SK-N-SH (cell line): Measurements from ENCODE around the gene SHISAL1. TPM values are rescaled to one million over a fixed set of nuclear protein-coding genes. Genes with fewer than 3 reads are reported as not detected.

ENCODE experiments used
- CTCF ChIA-PET: fragments of 300-600, 350-600 bp; formaldehyde crosslinking; extraction: SDS; loops from one replicate; lab custom pipeline; 2021; lab: Yijun Ruan, JAX
- POLR2A ChIA-PET: fragments of 350-600 bp; sonication (Branson Sonifier 250); formaldehyde crosslinking; extraction: SDS; loops from one replicate; lab custom pipeline; 2020; ENCODE audit warnings: antibody characterized with exemption, inconsistent platforms; lab: Yijun Ruan, JAX
- DNase-seq: peaks from one replicate; pipeline ENCODE4 v3.0.0; 2012
- H2AFZ ChIP-seq: fragments of 200-600 bp; sonication (generic); 2 replicates; pipeline ENCODE4 v1.8.1; 2016; ENCODE audit warnings: antibody characterized with exemption, mild to moderate bottlenecking, low read depth
- H3F3A ChIP-seq: fragments of 200-600 bp; sonication (generic); replicated peaks from 2 replicates; pipeline ENCODE3; 2016; ENCODE audit warnings: antibody characterized with exemption, mild to moderate bottlenecking; ENCODE audit not compliant: insufficient read depth
- H3K27ac ChIP-seq, 2 experiments: fragments of 200-500 bp in 1 of 2; fragments of 200-600 bp in 1 of 2; sonication (Bioruptor generic) in 1 of 2; sonication (generic), shearing (Covaris generic) in 1 of 2; 2 replicates each; pipeline versions ENCODE4 v1.5.1 to v1.6.1; 2014 to 2016; ENCODE audit warnings: low read depth in 2 of 2, inconsistent platforms in 1 of 2, low read length in 1 of 2, mild to moderate bottlenecking in 1 of 2, mixed read lengths in 1 of 2
- H3K27me3 ChIP-seq: fragments of 200-600 bp; sonication (generic), shearing (Covaris generic); 2 replicates; pipeline ENCODE4 v1.6.1; 2016; ENCODE audit warnings: mixed run types; ENCODE audit not compliant: insufficient read depth
- H3K36me3 ChIP-seq, 2 experiments: fragments of 200-500 bp in 1 of 2; fragments of 200-600 bp in 1 of 2; sonication (Bioruptor generic) in 1 of 2; sonication (generic) in 1 of 2; replicated peaks in 1 of 2; 2 replicates each; pipeline versions ENCODE3 to v1.5.1; 2014 to 2016; ENCODE audit warnings: low read length in 1 of 2, mild to moderate bottlenecking in 1 of 2; ENCODE audit not compliant: insufficient read depth in 2 of 2, control insufficient read depth in 1 of 2
- H3K4me1 ChIP-seq, 2 experiments: fragments of 200-500 bp in 1 of 2; fragments of 200-600 bp in 1 of 2; sonication (Bioruptor generic) in 1 of 2; sonication (generic), shearing (Covaris generic) in 1 of 2; 2 replicates each; pipeline versions ENCODE4 v1.5.1 to v1.6.1; 2014 to 2016; ENCODE audit warnings: low read depth in 1 of 2, low read length in 1 of 2, mixed run types in 1 of 2; ENCODE audit not compliant: insufficient read depth in 2 of 2, control insufficient read depth in 1 of 2
- H3K4me2 ChIP-seq: fragments of 200-600 bp; sonication (generic), shearing (Covaris generic); 2 replicates; pipeline ENCODE4 v1.6.1; 2017; ENCODE audit warnings: mixed run types
- H3K4me3 ChIP-seq, 2 experiments: fragments of 200-500 bp in 1 of 2; fragments of 200-600 bp in 1 of 2; sonication (Bioruptor generic) in 1 of 2; sonication (generic), shearing (Covaris generic) in 1 of 2; 2 replicates each; pipeline versions ENCODE4 v1.5.1 to v1.8.1; 2014 to 2016; ENCODE audit warnings: low read depth in 2 of 2, inconsistent platforms in 1 of 2, low read length in 1 of 2, mild to moderate bottlenecking in 1 of 2, mixed read lengths in 1 of 2, moderate library complexity in 1 of 2
- H3K79me2 ChIP-seq: fragments of 200-600 bp; sonication (generic); 2 replicates; pipeline ENCODE4 v1.8.1; 2017; ENCODE audit warnings: mild to moderate bottlenecking; ENCODE audit not compliant: insufficient read depth
- H3K9ac ChIP-seq: fragments of 200-600 bp; sonication (generic); 2 replicates; pipeline ENCODE4 v1.6.1; 2017; ENCODE audit warnings: mixed run types
- H3K9me2 ChIP-seq: fragments of 200-600 bp; sonication (generic); 2 replicates; pipeline ENCODE4 v1.6.1; 2017; ENCODE audit warnings: mixed run types
- H3K9me3 ChIP-seq: fragments of 200-600 bp; sonication (generic); 2 replicates; pipeline ENCODE4 v1.6.1; 2017; ENCODE audit warnings: mixed run types, mild to moderate bottlenecking, moderate library complexity
- H4K20me1 ChIP-seq: fragments of 200-600 bp; sonication (generic); 2 replicates; pipeline ENCODE4 v1.6.1; 2017; ENCODE audit warnings: mild to moderate bottlenecking, mixed run types; ENCODE audit not compliant: insufficient read depth
- CHD2 ChIP-seq: fragments of 150-350 bp; IDR thresholded peaks from 2 replicates; pipeline ENCODE4 v1.6.1; 2018; ENCODE audit warnings: low read length; ENCODE audit not compliant: partially characterized antibody
- CTCF ChIP-seq: fragments of 200-600 bp; sonication (generic); IDR thresholded peaks from 2 replicates; pipeline ENCODE4 v1.6.1; 2017; ENCODE audit warnings: antibody characterized with exemption, mild to moderate bottlenecking, moderate library complexity
- EZH2phosphoT487 ChIP-seq: fragments of 200-600 bp; sonication (generic); IDR thresholded peaks from 2 replicates; pipeline ENCODE4 v1.6.1; 2017; ENCODE audit warnings: low read depth, mixed run types, mild to moderate bottlenecking, antibody characterized with exemption, moderate library complexity, borderline replicate concordance
- MAX ChIP-seq: IDR thresholded peaks from 2 replicates; pipeline ENCODE4 v1.4.0; 2012; ENCODE audit warnings: low read depth
- MEF2A ChIP-seq: IDR thresholded peaks from 2 replicates; pipeline ENCODE4 v1.4.0; 2012; ENCODE audit warnings: low read depth, borderline replicate concordance
- MXI1 ChIP-seq: IDR thresholded peaks from 2 replicates; pipeline ENCODE4 v1.6.1; 2012; ENCODE audit warnings: mild to moderate bottlenecking, low read depth, low read length, improper control_type of control experiment
- NFIC ChIP-seq: IDR thresholded peaks from 2 replicates; pipeline ENCODE4 v1.4.0; 2012; ENCODE audit warnings: borderline replicate concordance
- RAD21 ChIP-seq: IDR thresholded peaks from 2 replicates; pipeline ENCODE4 v1.6.1; 2012; ENCODE audit warnings: mild to moderate bottlenecking, low read length
- RCOR1 ChIP-seq: fragments of 150-350 bp; IDR thresholded peaks from 2 replicates; pipeline ENCODE4 v1.6.1; 2017; ENCODE audit warnings: antibody characterized with exemption, low read length
- RFX5 ChIP-seq: IDR thresholded peaks from 2 replicates; pipeline ENCODE4 v1.6.1; 2012; ENCODE audit warnings: mild to moderate bottlenecking, improper control_type of control experiment, low read length
- RXRA ChIP-seq: IDR thresholded peaks from 2 replicates; pipeline ENCODE4 v1.4.0; 2012; ENCODE audit warnings: low read depth, mild to moderate bottlenecking, borderline replicate concordance
- SIN3A ChIP-seq: IDR thresholded peaks from 2 replicates; pipeline ENCODE4 v1.6.1; 2012; ENCODE audit warnings: low read depth, mild to moderate bottlenecking, low read length, moderate library complexity, borderline replicate concordance
- SMC3 ChIP-seq: IDR thresholded peaks from 2 replicates; pipeline ENCODE4 v1.6.1; 2012; ENCODE audit warnings: low read depth, low read length, improper control_type of control experiment
- TEAD4 ChIP-seq: IDR thresholded peaks from 2 replicates; pipeline ENCODE4 v1.4.0; 2012; ENCODE audit warnings: mild to moderate bottlenecking, borderline replicate concordance; ENCODE audit not compliant: insufficient read depth
- USF1 ChIP-seq: IDR thresholded peaks from 2 replicates; pipeline ENCODE4 v1.4.0; 2012; ENCODE audit warnings: low read depth, borderline replicate concordance
- YY1 ChIP-seq: IDR thresholded peaks from 2 replicates; pipeline ENCODE4 v1.4.0; 2012; ENCODE audit warnings: low read depth, mild to moderate bottlenecking
- WGBS: methylation state at CpG from one replicate; pipeline ENCODE4 v1.1.6; 2017; ENCODE audit warnings: low lambda C conversion rate; 5-methylcytosine and 5-hydroxymethylcytosine counted together
- polyA plus RNA-seq, 3 experiments: library from polyadenylated mRNA; depleted of rRNA; stranded (reverse); fragments of >200 nt; gene quantifications; 2 replicates each; pipeline ENCODE4 v1.2.3, GENCODE V29; 2012
- TF ChIP-seq, protein P1 (sequence below): fragments of 150-350 bp; IDR thresholded peaks from 2 replicates; pipeline ENCODE4 v1.6.1; 2016; ENCODE audit warnings: mild to moderate bottlenecking, low read depth, low read length
- TF ChIP-seq, protein P2 (sequence below): IDR thresholded peaks from 2 replicates; pipeline ENCODE4; 2012
- TF ChIP-seq, protein P3 (sequence below): fragments of 150-350 bp; IDR thresholded peaks from 2 replicates; pipeline ENCODE4 v1.6.1; 2017; ENCODE audit warnings: antibody characterized with exemption, low read length, low read depth, borderline replicate concordance

SHISAL1 gene
- polyA plus RNA-seq, 1 of the 3 experiments (the other 2 are of a cell fraction) = 0.10 TPM

GRCh38 chr22:44206696-44207095 lies 106.1 kb downstream of the SHISAL1 start:
- Histone ChIP-seq H3K27ac (no peak overlapping the region), H3K27me3 (no peaks in the 10 kb centered on the region), H3K36me3 (no peaks in the 10 kb centered on the region), H3K9ac (no peak overlapping the region), H3K9me3 (no peaks in the 10 kb centered on the region; the same call in 1 of the 2 replicates), H3F3A (no peaks in the 10 kb centered on the region), H3K4me1 (peaks cover 0 to 4% of the 10 kb centered on the region in 2 experiments; a peak in 1 of 4 replicates), H3K9me2 (no peaks in the 10 kb centered on the region), H3K79me2 (no peaks in the 10 kb centered on the region), H4K20me1 (no peaks in the 10 kb centered on the region), H3K4me2 (no peak overlapping the region), H3K4me3 (no peak overlapping the region), H2AFZ (no peak overlapping the region)
- TF ChIP-seq CTCF (no peak), SIN3A (no peak), NFIC (no peak), YY1 (no peak), MXI1 (no peak), TEAD4 (no peak), EZH2phosphoT487 (no peak)
- TF ChIP-seq, protein P1, sequence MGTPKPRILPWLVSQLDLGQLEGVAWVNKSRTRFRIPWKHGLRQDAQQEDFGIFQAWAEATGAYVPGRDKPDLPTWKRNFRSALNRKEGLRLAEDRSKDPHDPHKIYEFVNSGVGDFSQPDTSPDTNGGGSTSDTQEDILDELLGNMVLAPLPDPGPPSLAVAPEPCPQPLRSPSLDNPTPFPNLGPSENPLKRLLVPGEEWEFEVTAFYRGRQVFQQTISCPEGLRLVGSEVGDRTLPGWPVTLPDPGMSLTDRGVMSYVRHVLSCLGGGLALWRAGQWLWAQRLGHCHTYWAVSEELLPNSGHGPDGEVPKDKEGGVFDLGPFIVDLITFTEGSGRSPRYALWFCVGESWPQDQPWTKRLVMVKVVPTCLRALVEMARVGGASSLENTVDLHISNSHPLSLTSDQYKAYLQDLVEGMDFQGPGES = no peak
- TF ChIP-seq, protein P2, sequence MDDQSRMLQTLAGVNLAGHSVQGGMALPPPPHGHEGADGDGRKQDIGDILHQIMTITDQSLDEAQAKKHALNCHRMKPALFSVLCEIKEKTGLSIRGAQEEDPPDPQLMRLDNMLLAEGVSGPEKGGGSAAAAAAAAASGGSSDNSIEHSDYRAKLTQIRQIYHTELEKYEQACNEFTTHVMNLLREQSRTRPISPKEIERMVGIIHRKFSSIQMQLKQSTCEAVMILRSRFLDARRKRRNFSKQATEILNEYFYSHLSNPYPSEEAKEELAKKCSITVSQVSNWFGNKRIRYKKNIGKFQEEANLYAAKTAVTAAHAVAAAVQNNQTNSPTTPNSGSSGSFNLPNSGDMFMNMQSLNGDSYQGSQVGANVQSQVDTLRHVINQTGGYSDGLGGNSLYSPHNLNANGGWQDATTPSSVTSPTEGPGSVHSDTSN = no peak
- ChIA-PET POLR2A (no interaction called here), CTCF (no interaction called here)
- DNase-seq = peak; percentile 13
- 42% methylated on average over 5 of the region's 8 CpGs for WGBS

DNA sequence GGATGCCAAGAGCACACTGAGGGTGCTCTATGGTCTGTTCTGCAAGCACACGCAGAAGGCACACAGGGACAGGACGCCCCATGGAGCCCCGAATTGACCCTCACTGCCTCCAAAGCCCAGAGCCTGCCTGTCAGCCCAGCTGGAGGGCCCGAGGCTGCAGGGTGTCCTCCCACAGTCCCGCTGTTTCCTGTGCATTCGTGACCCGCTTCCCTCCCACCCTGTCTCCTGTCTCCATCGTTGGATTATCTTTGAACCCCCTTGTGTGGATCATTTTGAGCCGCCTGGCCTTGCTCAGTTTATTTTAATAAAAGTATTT lies 106.5 kb downstream of the SHISAL1 start:
- CTCF ChIA-PET = no interaction called here
- POLR2A ChIA-PET = no interaction called here
- H3F3A ChIP-seq = no peaks in the 10 kb centered on the region
- TF ChIP-seq, protein P3, sequence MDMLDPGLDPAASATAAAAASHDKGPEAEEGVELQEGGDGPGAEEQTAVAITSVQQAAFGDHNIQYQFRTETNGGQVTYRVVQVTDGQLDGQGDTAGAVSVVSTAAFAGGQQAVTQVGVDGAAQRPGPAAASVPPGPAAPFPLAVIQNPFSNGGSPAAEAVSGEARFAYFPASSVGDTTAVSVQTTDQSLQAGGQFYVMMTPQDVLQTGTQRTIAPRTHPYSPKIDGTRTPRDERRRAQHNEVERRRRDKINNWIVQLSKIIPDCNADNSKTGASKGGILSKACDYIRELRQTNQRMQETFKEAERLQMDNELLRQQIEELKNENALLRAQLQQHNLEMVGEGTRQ = no peak
- TF ChIP-seq MEF2A (no peak), CHD2 (no peak), RCOR1 (no peak), MAX (no peak), RFX5 (no peak), RXRA (no peak), SMC3 (no peak), RAD21 (no peak), EZH2phosphoT487 (no peak), USF1 (no peak)
- TF ChIP-seq, protein P2 = no peak

More for the DNA sequence above, 106.5 kb downstream of the SHISAL1 start:
- no peak overlapping the region for H3K27ac ChIP-seq
- H3K9ac ChIP-seq = no peak overlapping the region
- peaks cover 0 to 8% of the 10 kb centered on the region in 2 experiments; a peak in 1 of 4 replicates for H3K4me1 ChIP-seq
- H2AFZ ChIP-seq = no peak overlapping the region
- DNase-seq = peak; percentile 11
- no peaks in the 10 kb centered on the region for H3K27me3 ChIP-seq
- no peaks in the 10 kb centered on the region for H4K20me1 ChIP-seq
- H3K36me3 ChIP-seq = no peaks in the 10 kb centered on the region
- H3K9me3 ChIP-seq = no peaks in the 10 kb centered on the region; the same call in 1 of the 2 replicates
- H3K9me2 ChIP-seq = no peaks in the 10 kb centered on the region
- H3K4me3 ChIP-seq = no peak overlapping the region
- H3K4me2 ChIP-seq = no peak overlapping the region
- no peaks in the 10 kb centered on the region for H3K79me2 ChIP-seq
- WGBS = 80% methylated on average over 5 of the region's 9 CpGs
